IgD-negative memory B cell (primary cell): ENCODE data around the gene MRAS. TPM values are rescaled to one million over a fixed set of nuclear protein-coding genes. Genes with fewer than 3 reads are reported as not detected.
"Not testable (repeated sequence)": the region's sequence is repeated elsewhere in the genome, so short reads cannot be mapped to it uniquely, and the experiment has no call there.

Experiments
- H3K27ac Mint-ChIP-seq, 3 donors: one replicate each; pipeline ENCODE4 v1.8.0; 2020 to 2022; ENCODE audit warnings: mild to moderate bottlenecking in 3 of 3, mixed read lengths in 3 of 3, moderate library complexity in 1 of 3
- H3K27me3 Mint-ChIP-seq: one replicate; pipeline ENCODE4 v1.8.0; 2021; ENCODE audit warnings: mixed read lengths
- H3K36me3 Mint-ChIP-seq: one replicate; pipeline ENCODE4 v1.8.0; 2020; ENCODE audit warnings: mild to moderate bottlenecking, mixed read lengths
- H3K4me1 Mint-ChIP-seq, 3 donors: one replicate each; pipeline ENCODE4 v1.8.0; 2020 to 2022; ENCODE audit warnings: mixed read lengths in 3 of 3, mild to moderate bottlenecking in 1 of 3
- H3K4me3 Mint-ChIP-seq, 4 donors: one replicate each; pipeline ENCODE4 v1.8.0; 2020 to 2022; ENCODE audit warnings: mild to moderate bottlenecking in 4 of 4, mixed read lengths in 4 of 4, moderate library complexity in 3 of 4
- H3K9me3 Mint-ChIP-seq, 3 donors: one replicate each; pipeline ENCODE4 v1.8.0; 2020 to 2021; ENCODE audit warnings: mixed read lengths in 3 of 3, mild to moderate bottlenecking in 1 of 3
- polyA plus RNA-seq: library from polyadenylated mRNA; unstranded; fragments of 300-500 nt; fragmentation: Illumina TruSeq; gene quantifications from one replicate; pipeline ENCODE4 v1.2.3, GENCODE V29; 2021

The MRAS gene
- polyA plus RNA-seq, 1 donor from 2014 or later: not detected

GRCh38 chr3:138399766-138400165 lies 51.4 kb downstream of the MRAS start:
- peaks cover 41% of the 10 kb centered on the region for H3K27me3 Mint-ChIP-seq
- H3K4me1 Mint-ChIP-seq: no peaks in the 10 kb centered on the region
- no peaks in the 10 kb centered on the region for H3K36me3 Mint-ChIP-seq

GRCh38 chr3:138400651-138401070 lies 52.3 kb downstream of the MRAS start:
- no peaks in the 10 kb centered on the region for H3K36me3 Mint-ChIP-seq
- H3K27ac Mint-ChIP-seq: no peak overlapping the region
- H3K4me1 Mint-ChIP-seq: no peaks in the 10 kb centered on the region
- peaks cover 46% of the 10 kb centered on the region for H3K27me3 Mint-ChIP-seq
- H3K4me3 Mint-ChIP-seq: no peak overlapping the region
- peaks cover 0 to under 1% (median 0%) of the 10 kb centered on the region in 3 donors for H3K9me3 Mint-ChIP-seq

More at GRCh38 chr3:138399766-138400165, 51.4 kb downstream of the MRAS start:
- no peak overlapping the region for H3K4me3 Mint-ChIP-seq
- no peak overlapping the region for H3K27ac Mint-ChIP-seq
- H3K9me3 Mint-ChIP-seq: peaks cover 0 to 4% (median 0%) of the 10 kb centered on the region in 3 donors

GRCh38 chr3:138401834-138402233 lies 53.5 kb downstream of the MRAS start:
- Mint-ChIP-seq H3K27ac (no peak overlapping the region), H3K4me1 (no peaks in the 10 kb centered on the region), H3K36me3 (no peaks in the 10 kb centered on the region), H3K27me3 (peaks cover 35% of the 10 kb centered on the region), H3K4me3 (no peak overlapping the region), H3K9me3 (no peaks in the 10 kb centered on the region)

GRCh38 chr3:138404121-138404520 lies 55.7 kb downstream of the MRAS start:
- Mint-ChIP-seq H3K36me3 (no peaks in the 10 kb centered on the region), H3K4me1 (no peaks in the 10 kb centered on the region), H3K4me3 (no peak overlapping the region), H3K9me3 (no peaks in the 10 kb centered on the region), H3K27me3 (peaks cover 30% of the 10 kb centered on the region), H3K27ac (no peak overlapping the region)

GRCh38 chr3:138405001-138405400 lies 56.6 kb downstream of the MRAS start:
- no peak overlapping the region for H3K27ac Mint-ChIP-seq
- H3K27me3 Mint-ChIP-seq: peaks cover 22% of the 10 kb centered on the region
- H3K36me3 Mint-ChIP-seq: no peaks in the 10 kb centered on the region
- no peaks in the 10 kb centered on the region for H3K9me3 Mint-ChIP-seq
- no peaks in the 10 kb centered on the region for H3K4me1 Mint-ChIP-seq
- H3K4me3 Mint-ChIP-seq: no peak overlapping the region

GRCh38 chr3:138405486-138405885 lies 57.1 kb downstream of the MRAS start:
- Mint-ChIP-seq H3K4me3 (no peak overlapping the region), H3K9me3 (no peaks in the 10 kb centered on the region), H3K4me1 (no peaks in the 10 kb centered on the region), H3K27ac (no peak overlapping the region), H3K27me3 (peaks cover 24% of the 10 kb centered on the region), H3K36me3 (no peaks in the 10 kb centered on the region)

GRCh38 chr3:138406606-138407005 lies 58.2 kb downstream of the MRAS start:
- no peaks in the 10 kb centered on the region for H3K4me1 Mint-ChIP-seq
- peaks cover 26% of the 10 kb centered on the region for H3K27me3 Mint-ChIP-seq
- H3K27ac Mint-ChIP-seq: no peak overlapping the region
- H3K4me3 Mint-ChIP-seq: no peak overlapping the region
- no peaks in the 10 kb centered on the region for H3K36me3 Mint-ChIP-seq
- H3K9me3 Mint-ChIP-seq: no peaks in the 10 kb centered on the region

GRCh38 chr3:138407236-138407907 lies 59.0 kb downstream of the MRAS start:
- H3K4me1 Mint-ChIP-seq: no peaks in the 10 kb centered on the region
- no peak overlapping the region for H3K27ac Mint-ChIP-seq
- H3K9me3 Mint-ChIP-seq: no peaks in the 10 kb centered on the region
- H3K36me3 Mint-ChIP-seq: no peaks in the 10 kb centered on the region
- no peak overlapping the region for H3K4me3 Mint-ChIP-seq
- peaks cover 26% of the 10 kb centered on the region for H3K27me3 Mint-ChIP-seq

- Mint-ChIP-seq H3K9me3 (no peaks in the 10 kb centered on the region), H3K27ac (no peak overlapping the region), H3K36me3 (no peaks in the 10 kb centered on the region), H3K4me1 (no peaks in the 10 kb centered on the region), H3K27me3 (peaks cover 26% of the 10 kb centered on the region), H3K4me3 (no peak overlapping the region)
These were observed 60.6 kb downstream of the MRAS start for GRCh38 chr3:138408751-138409570.

GRCh38 chr3:138412821-138413551 lies 64.6 kb downstream of the MRAS start:
- Mint-ChIP-seq H3K4me1 (no peaks in the 10 kb centered on the region), H3K36me3 (no peaks in the 10 kb centered on the region), H3K27ac (no peak overlapping the region), H3K9me3 (no peaks in the 10 kb centered on the region), H3K4me3 (no peak overlapping the region), H3K27me3 (peaks cover 20% of the 10 kb centered on the region)

- H3K4me3 Mint-ChIP-seq, H3K36me3 Mint-ChIP-seq, H3K27ac Mint-ChIP-seq, H3K9me3 Mint-ChIP-seq, H3K4me1 Mint-ChIP-seq: not testable (repeated sequence)
- peaks cover 15% of the 10 kb centered on the region for H3K27me3 Mint-ChIP-seq
These were observed 67.9 kb downstream of the MRAS start for GRCh38 chr3:138416236-138416635.

- no peaks in the 10 kb centered on the region for H3K4me1 Mint-ChIP-seq
- peaks cover 15% of the 10 kb centered on the region for H3K27me3 Mint-ChIP-seq
- no peak overlapping the region for H3K27ac Mint-ChIP-seq
- peaks cover 0 to 6% (median 2%) of the 10 kb centered on the region in 3 donors for H3K9me3 Mint-ChIP-seq
- no peaks in the 10 kb centered on the region for H3K36me3 Mint-ChIP-seq
- H3K4me3 Mint-ChIP-seq: peak overlapping the region in 1 of 4 donors; percentile 12
These were observed 69.2 kb downstream of the MRAS start for GRCh38 chr3:138417559-138417982.

GRCh38 chr3:138418601-138419206 lies 70.3 kb downstream of the MRAS start:
- Mint-ChIP-seq H3K27ac (no peak overlapping the region), H3K4me1 (no peaks in the 10 kb centered on the region), H3K9me3 (peaks cover 0 to 6% (median 2%) of the 10 kb centered on the region in 3 donors), H3K4me3 (no peak overlapping the region), H3K27me3 (peaks cover 15% of the 10 kb centered on the region), H3K36me3 (no peaks in the 10 kb centered on the region)

- peaks cover 6% of the 10 kb centered on the region for H3K27me3 Mint-ChIP-seq
- no peaks in the 10 kb centered on the region for H3K4me1 Mint-ChIP-seq
- H3K27ac Mint-ChIP-seq: no peak overlapping the region
- no peak overlapping the region for H3K4me3 Mint-ChIP-seq
- H3K36me3 Mint-ChIP-seq: no peaks in the 10 kb centered on the region
- peaks cover 0 to 6% (median 2%) of the 10 kb centered on the region in 3 donors for H3K9me3 Mint-ChIP-seq
These were observed 74.9 kb downstream of the MRAS start for GRCh38 chr3:138423316-138423715.

- no peaks in the 10 kb centered on the region for H3K36me3 Mint-ChIP-seq
- H3K9me3 Mint-ChIP-seq: peaks cover 0 to 6% (median 2%) of the 10 kb centered on the region in 3 donors
- no peaks in the 10 kb centered on the region for H3K4me1 Mint-ChIP-seq
- H3K27ac Mint-ChIP-seq: no peak overlapping the region
- no peak overlapping the region for H3K4me3 Mint-ChIP-seq
- H3K27me3 Mint-ChIP-seq: peaks cover 6% of the 10 kb centered on the region
These were observed 75.9 kb downstream of the MRAS start for GRCh38 chr3:138424323-138424722.
